NCI-H2196 (cell line): ENCODE measurements around the gene LTB.

ENCODE experiments used
- DNase-seq: peaks from one replicate; lab custom pipeline; 2025; ENCODE audit not compliant: unreplicated experiment; lab: John Stamatoyannopoulos, UW

LTB gene

GRCh38 chr6:31576897-31577578, 5.2 kb downstream of the LTB start:
- no peak for DNase-seq

GRCh38 chr6:31575952-31576685, 6.1 kb downstream of the LTB start:
- DNase-seq = no peak

GRCh38 chr6:31575335-31575901, 6.8 kb downstream of the LTB start, which contains the start of gene TNF:
Gene TNF, plus strand, starts transcription at chr6:31575565. Its CDS starts 177 bp downstream, at chr6:31575742.
- DNase-seq = no peak

- DNase-seq = no peak
These were observed 7.8 kb downstream of the LTB start for GRCh38 chr6:31574106-31575061.

GRCh38 chr6:31573239-31574105, 8.8 kb downstream of the LTB start:
- DNase-seq = no peak

GRCh38 chr6:31572041-31572911, 9.9 kb downstream of the LTB start, which contains the start of gene LTA:
Gene LTA, plus strand, starts transcription at chr6:31572289. Its CDS starts 454 bp downstream, at chr6:31572743.
- DNase-seq = no peak

GRCh38 chr6:31569861-31570536, 12.2 kb downstream of the LTB start:
- DNase-seq = no peak

GRCh38 chr6:31568537-31568961, 13.7 kb downstream of the LTB start:
- DNase-seq = no peak

- no peak for DNase-seq
These were observed 14.5 kb downstream of the LTB start for GRCh38 chr6:31567531-31568370.

GRCh38 chr6:31560697-31561058, 21.5 kb downstream of the LTB start:
- DNase-seq = no peak

- no peak for DNase-seq
These were observed 22.1 kb downstream of the LTB start for GRCh38 chr6:31559958-31560696.

GRCh38 chr6:31559606-31559957, 22.6 kb downstream of the LTB start:
- DNase-seq = no peak

- no peak for DNase-seq
These were observed 23.4 kb downstream of the LTB start for GRCh38 chr6:31558631-31559500.

GRCh38 chr6:31558318-31558625, 24.0 kb downstream of the LTB start:
- DNase-seq = no peak

GRCh38 chr6:31557443-31558317, 24.5 kb downstream of the LTB start:
- no peak for DNase-seq
